Keratinocyte (primary cell): Measurements from ENCODE around the gene RHBDD3. TPM values are rescaled to one million over a fixed set of nuclear protein-coding genes. Genes with fewer than 3 reads are reported as not detected.

Experiments
- DNase-seq: peaks from one replicate; pipeline ENCODE4 v3.0.0-alpha.2; 2011; ENCODE audit warnings: low read depth, missing footprints, low spot score
- FAIRE-seq: peaks from 2 replicates; lab custom pipeline; 2011; peaks lifted over from hg19 to GRCh38; lab: Jason Lieb, UNC
- H2AFZ ChIP-seq: 2 replicates; pipeline ENCODE4 v1.6.0; 2012; ENCODE audit warnings: low read length, control low read depth, inconsistent platforms; ENCODE audit not compliant: control insufficient read depth
- H3K27ac ChIP-seq: 2 replicates; pipeline ENCODE4 v1.5.1; 2011; ENCODE audit warnings: low read length; ENCODE audit not compliant: control insufficient read depth, insufficient read depth
- H3K27me3 ChIP-seq: 3 replicates; pipeline ENCODE4 v1.6.0; 2011; ENCODE audit warnings: low read length; ENCODE audit not compliant: control insufficient read depth, insufficient read depth; ENCODE audit errors: extremely low read depth
- H3K36me3 ChIP-seq, 2 experiments: 2 replicates in 1 of 2; 3 replicates in 1 of 2; pipeline ENCODE4 v1.5.1; 2011; ENCODE audit warnings: low read length in 2 of 2, mild to moderate bottlenecking in 1 of 2; ENCODE audit not compliant: control insufficient read depth in 2 of 2, insufficient read depth in 2 of 2; ENCODE audit errors: extremely low read depth in 1 of 2
- H3K4me1 ChIP-seq: 3 replicates; pipeline ENCODE4 v1.5.1; 2011; ENCODE audit warnings: low read length; ENCODE audit not compliant: control insufficient read depth, insufficient read depth; ENCODE audit errors: extremely low read depth
- H3K4me2 ChIP-seq: 3 replicates; pipeline ENCODE4 v1.6.0; 2011; ENCODE audit warnings: low read depth, low read length; ENCODE audit not compliant: control insufficient read depth, insufficient read depth; ENCODE audit errors: extremely low read depth
- H3K4me3 ChIP-seq, 3 experiments: fragments of 200-600 bp in 1 of 3; sonication (generic) in 1 of 3; 2 replicates in 2 of 3; 3 replicates in 1 of 3; pipeline ENCODE4 v1.5.1; 2011 to 2016; ENCODE audit warnings: low read length in 3 of 3, mild to moderate bottlenecking in 3 of 3, control low read depth in 2 of 3, inconsistent platforms in 1 of 3, low read depth in 1 of 3, mixed read lengths in 1 of 3, mixed run types in 1 of 3, moderate library complexity in 1 of 3; ENCODE audit not compliant: control insufficient read depth in 2 of 3, insufficient read depth in 2 of 3; ENCODE audit errors: extremely low read depth in 1 of 3
- H3K79me2 ChIP-seq: 2 replicates; pipeline ENCODE4 v1.6.0; 2012; ENCODE audit warnings: low read length; ENCODE audit not compliant: control insufficient read depth, insufficient read depth
- H3K9ac ChIP-seq: 3 replicates; pipeline ENCODE4 v1.6.0; 2011; ENCODE audit warnings: low read length; ENCODE audit not compliant: control insufficient read depth, insufficient read depth; ENCODE audit errors: extremely low read depth
- H3K9me1 ChIP-seq: 3 replicates; pipeline ENCODE4 v1.6.0; 2011; ENCODE audit warnings: low read length; ENCODE audit not compliant: control insufficient read depth, insufficient read depth; ENCODE audit errors: extremely low read depth
- H3K9me3 ChIP-seq: 2 replicates; pipeline ENCODE4 v1.5.1; 2012; ENCODE audit warnings: low read depth, low read length; ENCODE audit not compliant: control insufficient read depth
- H4K20me1 ChIP-seq: 3 replicates; pipeline ENCODE4 v1.6.0; 2011; ENCODE audit warnings: low read length; ENCODE audit not compliant: control insufficient read depth, insufficient read depth; ENCODE audit errors: extremely low read depth
- EZH2 ChIP-seq: IDR thresholded peaks from one replicate; pipeline ENCODE4 v1.6.1; 2012; ENCODE audit warnings: inconsistent platforms, mild to moderate bottlenecking, low read length, moderate library complexity
- dilution Hi-C: fragments of 300-500 bp; cut with MboI; formaldehyde crosslinking; loops from one replicate; pipeline ENCODE4 v1.7.0; 2020; ENCODE audit warnings: low sequenced_read_pairs; ENCODE audit not compliant: extremely low pct_ligation_motif_present
- polyA plus RNA-seq, 5 experiments: library from polyadenylated mRNA; depleted of rRNA in 3 of 5; stranded (reverse) in 3 of 5; stranded (forward) in 1 of 5; unstranded in 1 of 5; fragments of >200 nt; gene quantifications; 1 replicate in 1 of 5; 2 replicates in 3 of 5; 3 replicates in 1 of 5; pipeline versions ENCODE4 v1.2.1 to v1.2.3, GENCODE V29; 2011 to 2012; ENCODE audit warnings: missing spikeins in 2 of 5, low read depth in 1 of 5, low replicate concordance in 1 of 5
- TF ChIP-seq, protein P1 (sequence below), 3 experiments: IDR thresholded peaks in 1 of 3; conservative IDR thresholded peaks in 1 of 3; optimal IDR thresholded peaks in 1 of 3; 2 replicates in 2 of 3; 3 replicates in 1 of 3; pipeline versions ENCODE3 to v1.5.1; 2011; ENCODE audit warnings: low read length in 3 of 3, mild to moderate bottlenecking in 3 of 3, moderate library complexity in 2 of 3, control low read depth in 1 of 3, inconsistent platforms in 1 of 3; ENCODE audit not compliant: insufficient read depth in 2 of 3; ENCODE audit errors: extremely low read depth in 1 of 3

RHBDD3 gene
- polyA plus RNA-seq, 1 donor (not counting 4 experiments of a cell fraction or from before 2014, with no cell fraction given): 10.3 TPM

DNA sequence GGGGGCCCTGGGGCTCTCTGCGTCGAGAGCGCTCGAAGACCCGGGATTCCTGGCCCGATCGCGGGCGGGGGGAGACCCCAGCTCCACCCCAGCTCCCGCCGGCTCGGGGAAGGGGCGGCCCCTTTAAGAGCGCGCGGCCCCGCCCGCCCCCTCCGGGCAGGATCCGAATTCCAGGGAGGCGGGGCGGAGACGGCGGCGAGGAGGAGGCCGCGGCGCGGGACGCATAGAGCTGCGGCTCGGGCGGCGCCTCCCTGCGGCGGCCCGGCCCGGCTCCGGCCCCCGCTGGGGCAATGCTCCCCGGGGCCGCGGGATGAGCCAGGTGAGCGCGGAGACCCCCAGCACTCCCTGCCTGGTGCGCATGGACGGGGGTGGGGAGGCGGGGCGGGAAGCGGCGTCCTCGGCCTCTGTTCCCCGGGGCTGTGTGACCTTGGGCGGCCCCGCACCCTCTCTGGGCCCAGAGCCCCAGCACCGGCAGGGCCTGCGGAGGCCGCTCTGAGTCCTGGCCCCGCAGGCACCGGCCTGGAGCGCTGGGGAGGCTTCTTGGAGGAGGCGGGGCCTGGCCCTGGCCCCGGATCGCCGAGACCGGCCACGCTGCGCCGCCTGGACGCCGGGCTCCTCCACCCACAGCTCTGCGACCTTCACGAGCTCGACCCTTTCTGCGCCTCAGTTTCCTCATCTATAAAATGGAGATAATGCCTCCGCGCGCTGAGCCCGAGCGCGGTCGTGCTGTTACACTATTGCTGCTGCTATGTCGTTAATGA, 39.2 kb upstream of the RHBDD3 start:
- peak overlapping the region; percentile 79 for H3K9ac ChIP-seq
- dilution Hi-C loops: no loop called here
- peaks cover 43% of the 10 kb centered on the region for H3K4me1 ChIP-seq
- H3K4me2 ChIP-seq: peak overlapping the region; percentile 97
- H3K9me3 ChIP-seq: no peaks in the 10 kb centered on the region
- FAIRE-seq (no peak), DNase-seq (no peak)
- H2AFZ ChIP-seq: peak overlapping the region; percentile 91
- H3K36me3 ChIP-seq: peaks cover 2 to 15% of the 10 kb centered on the region in 2 experiments
- peak overlapping the region; percentile 81 for H3K27ac ChIP-seq
- H3K9me1 ChIP-seq: no peaks in the 10 kb centered on the region
- peaks cover 7% of the 10 kb centered on the region for H4K20me1 ChIP-seq
- H3K27me3 ChIP-seq: no peaks in the 10 kb centered on the region
- peaks cover 24% of the 10 kb centered on the region for H3K79me2 ChIP-seq
- TF ChIP-seq EZH2: no peak
- TF ChIP-seq, protein P1, sequence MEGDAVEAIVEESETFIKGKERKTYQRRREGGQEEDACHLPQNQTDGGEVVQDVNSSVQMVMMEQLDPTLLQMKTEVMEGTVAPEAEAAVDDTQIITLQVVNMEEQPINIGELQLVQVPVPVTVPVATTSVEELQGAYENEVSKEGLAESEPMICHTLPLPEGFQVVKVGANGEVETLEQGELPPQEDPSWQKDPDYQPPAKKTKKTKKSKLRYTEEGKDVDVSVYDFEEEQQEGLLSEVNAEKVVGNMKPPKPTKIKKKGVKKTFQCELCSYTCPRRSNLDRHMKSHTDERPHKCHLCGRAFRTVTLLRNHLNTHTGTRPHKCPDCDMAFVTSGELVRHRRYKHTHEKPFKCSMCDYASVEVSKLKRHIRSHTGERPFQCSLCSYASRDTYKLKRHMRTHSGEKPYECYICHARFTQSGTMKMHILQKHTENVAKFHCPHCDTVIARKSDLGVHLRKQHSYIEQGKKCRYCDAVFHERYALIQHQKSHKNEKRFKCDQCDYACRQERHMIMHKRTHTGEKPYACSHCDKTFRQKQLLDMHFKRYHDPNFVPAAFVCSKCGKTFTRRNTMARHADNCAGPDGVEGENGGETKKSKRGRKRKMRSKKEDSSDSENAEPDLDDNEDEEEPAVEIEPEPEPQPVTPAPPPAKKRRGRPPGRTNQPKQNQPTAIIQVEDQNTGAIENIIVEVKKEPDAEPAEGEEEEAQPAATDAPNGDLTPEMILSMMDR (optimal IDR thresholded peaks at IDR 0.05 in 1 of 3, IDR thresholded peaks at IDR 0.05 in 1 of 3, conservative IDR thresholded peaks at IDR 0.05 in 1 of 3; ENCODE audit: extremely low read depth in 1 of 3, insufficient read depth in 2 of 3, low read length in 3 of 3): no peak
- H3K4me3 ChIP-seq: peak overlapping the region; percentile 74 to 80 (median 75)

DNA sequence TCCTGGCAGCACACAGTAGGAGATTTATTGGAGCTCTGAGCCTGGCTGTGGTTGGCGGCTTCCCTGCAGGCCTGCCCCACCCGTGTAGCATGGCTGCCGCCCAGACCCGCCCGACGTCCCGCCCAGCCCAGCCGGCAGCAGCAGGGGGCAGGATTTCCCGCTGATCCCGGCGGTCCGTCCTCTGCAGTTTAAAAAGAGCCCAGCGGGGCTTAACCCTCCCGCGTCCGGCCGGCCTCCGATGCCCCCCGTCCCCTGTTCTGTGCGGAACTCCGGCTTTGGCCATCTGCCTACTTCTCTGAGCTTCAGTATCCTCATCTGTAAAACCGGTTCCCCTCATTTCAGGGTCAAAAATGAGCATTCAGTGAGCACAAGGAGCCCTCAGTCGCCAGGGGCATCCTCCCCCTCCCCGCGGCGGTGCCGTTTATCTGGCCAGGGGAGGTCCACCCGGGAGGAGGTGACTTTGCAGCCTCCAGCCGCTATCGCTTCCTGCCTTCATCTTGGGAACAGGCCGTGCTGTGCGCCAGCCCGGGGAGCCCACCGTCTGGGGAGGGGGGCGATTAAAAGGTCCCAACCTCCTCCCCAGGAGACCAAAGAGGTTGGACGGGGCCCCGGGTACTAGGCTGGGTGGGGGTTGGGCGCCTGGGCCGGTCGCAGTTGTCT, 38.5 kb upstream of the RHBDD3 start, which contains the start of gene GAS2L1:
Gene GAS2L1, plus strand, starts transcription at position 476 of the 660 bp plus-strand sequence. CDS start 1,456 bp downstream, outside the sequence.
- Histone ChIP-seq H3K4me3 (peak within 1 kb of the TSS; percentile 74 to 80 (median 75)), H3K36me3 (peaks cover under 1 to 12% of the 10 kb centered on the region in 2 experiments), H3K4me1 (peaks cover 42% of the 10 kb centered on the region), H4K20me1 (peaks cover 3% of the 10 kb centered on the region), H3K27me3 (no peaks in the 10 kb centered on the region), H3K9ac (peak within 1 kb of the TSS; percentile 79), H2AFZ (peak within 1 kb of the TSS; percentile 91), H3K27ac (peak within 1 kb of the TSS; percentile 81), H3K9me3 (no peaks in the 10 kb centered on the region), H3K9me1 (no peaks in the 10 kb centered on the region), H3K4me2 (peak within 1 kb of the TSS; percentile 97), H3K79me2 (peaks cover 24% of the 10 kb centered on the region)
- FAIRE-seq: no peak
- dilution Hi-C loops: no loop called here
- no peak for DNase-seq
- TF ChIP-seq EZH2: no peak
- TF ChIP-seq, protein P1 (optimal IDR thresholded peaks at IDR 0.05 in 1 of 3, IDR thresholded peaks at IDR 0.05 in 1 of 3, conservative IDR thresholded peaks at IDR 0.05 in 1 of 3; ENCODE audit: extremely low read depth in 1 of 3, insufficient read depth in 2 of 3, low read length in 3 of 3): peak in 2 of 3 experiments; percentile 74 to 80
